GM19240 (cell line): Measurements from ENCODE around the gene INO80C.

ENCODE experiments used
- DNase-seq: peaks from one replicate; pipeline ENCODE4 v3.0.0; 2011; ENCODE audit warnings: low spot score; ENCODE audit not compliant: insufficient read length

Gene INO80C

GRCh38 chr18:35497370-35498197, at the start of gene INO80C:
INO80C (minus strand) TSS chr18:35497960; CDS start chr18:35497874, 86 bp downstream.
- peak; percentile 72 for DNase-seq

- DNase-seq: no peak
Observed at GRCh38 chr18:35547008-35547605, 49.3 kb upstream of the INO80C start.

GRCh38 chr18:35542356-35542755, 44.6 kb upstream of the INO80C start:
- DNase-seq: no peak

- no peak for DNase-seq
Observed at GRCh38 chr18:35535297-35535696, 37.5 kb upstream of the INO80C start.

- no peak for DNase-seq
Observed at GRCh38 chr18:35533916-35534405, 36.2 kb upstream of the INO80C start.

GRCh38 chr18:35528749-35529274, 31.1 kb upstream of the INO80C start:
- DNase-seq: no peak

GRCh38 chr18:35526495-35527059, 28.8 kb upstream of the INO80C start:
- no peak for DNase-seq

- no peak for DNase-seq
Observed at GRCh38 chr18:35525795-35526494, 28.2 kb upstream of the INO80C start.

GRCh38 chr18:35524226-35524625, 26.5 kb upstream of the INO80C start:
- no peak for DNase-seq

GRCh38 chr18:35522130-35522959, 24.6 kb upstream of the INO80C start:
- DNase-seq: no peak

- DNase-seq: no peak
Observed at GRCh38 chr18:35521133-35521532, 23.4 kb upstream of the INO80C start.

GRCh38 chr18:35519148-35519899, 21.6 kb upstream of the INO80C start:
- no peak for DNase-seq

- no peak for DNase-seq
Observed at GRCh38 chr18:35517715-35518114, 20.0 kb upstream of the INO80C start.

- DNase-seq: no peak
Observed at GRCh38 chr18:35516789-35517188, 19.0 kb upstream of the INO80C start.

GRCh38 chr18:35516351-35516750, 18.6 kb upstream of the INO80C start:
- DNase-seq: no peak

- no peak for DNase-seq
Observed at GRCh38 chr18:35515460-35516130, 17.8 kb upstream of the INO80C start.

GRCh38 chr18:35514752-35515459, 17.1 kb upstream of the INO80C start:
- DNase-seq: no peak

- no peak for DNase-seq
Observed at GRCh38 chr18:35514283-35514682, 16.5 kb upstream of the INO80C start.
